EH (cell line): ENCODE measurements around the gene SRSF1.
"Not testable (repeated sequence)": the region's sequence is repeated elsewhere in the genome, so short reads cannot be mapped to it uniquely, and the experiment has no call there.

Experiments
- DNase-seq: peaks from one replicate; pipeline ENCODE4 v3.0.0-alpha.2; 2015; ENCODE audit warnings: low read depth

The SRSF1 gene

GRCh38 chr17:58006924-58007780 is at the start of gene SRSF1:
Gene SRSF1, minus strand, starts transcription at chr17:58007246. Its CDS starts 109 bp downstream, at chr17:58007137.
- peak; percentile 97 for DNase-seq

- no peak for DNase-seq
These were observed 49.4 kb upstream of the SRSF1 start for GRCh38 chr17:58056476-58056875.

- no peak for DNase-seq
These were observed 47.6 kb upstream of the SRSF1 start for GRCh38 chr17:58054641-58055040.

- DNase-seq: no peak
These were observed 46.1 kb upstream of the SRSF1 start for GRCh38 chr17:58052945-58053715.

- no peak for DNase-seq
These were observed 45.4 kb upstream of the SRSF1 start for GRCh38 chr17:58052407-58052806.

- no peak for DNase-seq
These were observed 44.4 kb upstream of the SRSF1 start for GRCh38 chr17:58051468-58051867.

GRCh38 chr17:58050966-58051365 is 43.9 kb upstream of the SRSF1 start:
- no peak for DNase-seq

GRCh38 chr17:58049533-58049932 is 42.5 kb upstream of the SRSF1 start:
- no peak for DNase-seq

GRCh38 chr17:58047376-58048150 is 40.5 kb upstream of the SRSF1 start:
- DNase-seq: peak; percentile 20

- DNase-seq: no peak
These were observed 39.4 kb upstream of the SRSF1 start for GRCh38 chr17:58046239-58047094.

GRCh38 chr17:58044256-58044655 is 37.2 kb upstream of the SRSF1 start:
- DNase-seq: not testable (repeated sequence)

GRCh38 chr17:58043221-58044181 is 36.5 kb upstream of the SRSF1 start:
- no peak for DNase-seq

- DNase-seq: no peak
These were observed 34.1 kb upstream of the SRSF1 start for GRCh38 chr17:58041161-58041560.

- no peak for DNase-seq
These were observed 33.3 kb upstream of the SRSF1 start for GRCh38 chr17:58040386-58040785.

GRCh38 chr17:58039975-58040374 is 32.9 kb upstream of the SRSF1 start:
- DNase-seq: no peak

GRCh38 chr17:58032691-58033415 is 25.8 kb upstream of the SRSF1 start:
- no peak for DNase-seq

GRCh38 chr17:58028578-58028977 is 21.5 kb upstream of the SRSF1 start:
- DNase-seq: no peak

GRCh38 chr17:58020401-58020800 is 13.4 kb upstream of the SRSF1 start:
- DNase-seq: no peak

- no peak for DNase-seq
These were observed 12.5 kb upstream of the SRSF1 start for GRCh38 chr17:58019521-58019920.

GRCh38 chr17:58019039-58019438 is 12.0 kb upstream of the SRSF1 start:
- DNase-seq: no peak
